Mucosa of descending colon (tissue), 3 donors: ENCODE measurements around the gene PTPRK. TPM values are rescaled to one million over a fixed set of nuclear protein-coding genes. Genes with fewer than 3 reads are reported as not detected.

Source experiments
- ATAC-seq: fragments of 200-7000 bp; cut with Tn5 transposase; one replicate; pipeline ENCODE4 v1.9.1; 2020; ENCODE audit warnings: mild to moderate bottlenecking, moderate library complexity
- DNase-seq, 3 donors: peaks; one replicate each; pipeline ENCODE4 v3.0.0-alpha.2; 2020
- H3K36me3 ChIP-seq: fragments of 200-600 bp; one replicate; pipeline ENCODE4 v1.8.0; 2021; ENCODE audit warnings: low read depth, mild to moderate bottlenecking
- H3K4me1 ChIP-seq: fragments of 200-600 bp; one replicate; pipeline ENCODE4 v1.8.0; 2021; ENCODE audit warnings: low read depth, mild to moderate bottlenecking
- H3K4me3 ChIP-seq: fragments of 200-600 bp; one replicate; pipeline ENCODE4 v1.8.0; 2021; ENCODE audit warnings: mild to moderate bottlenecking
- H3K9me3 ChIP-seq: fragments of 200-600 bp; one replicate; pipeline ENCODE4 v1.8.0; 2021; ENCODE audit warnings: mild to moderate bottlenecking
- intact Hi-C, 2 donors: fragments of 100-400 bp; cut with DNase I in 1 of 2; cut with micrococcal nuclease in 1 of 2; formaldehyde crosslinking; loops; one replicate each; pipeline versions ENCODE4 v1.11.0 to v1.11.1; 2022; cut with DNase I, micrococcal nuclease
- total RNA-seq, 3 donors: library from RNA; stranded (reverse); fragmentation: NEBNext Ultra II Directional in 2 of 3; extraction: Animal tissue kit (Norgen Biotek cat#: 25700) in 2 of 3; gene quantifications; one replicate each; pipeline versions ENCODE4 v1.2.1 to v1.2.4, GENCODE V29; 2021 to 2023
- TF ChIP-seq, protein P1 (sequence below): fragments of 200-600 bp; IDR thresholded peaks from one replicate; pipeline ENCODE4 v1.8.0; 2022; ENCODE audit warnings: antibody characterized with exemption, mild to moderate bottlenecking
- donor health status: DM: no; HTN: no; CAD: no; lungs with moderate emphysema.
- donor health status: DM: no; HTN: no; CAD: no.
- donor health status: DM: no; HTN: yes; CAD: no.

PTPRK gene
- total RNA-seq, 3 donors from 2014 or later: 75.9 to 159 (median 86.7) TPM

DNA sequence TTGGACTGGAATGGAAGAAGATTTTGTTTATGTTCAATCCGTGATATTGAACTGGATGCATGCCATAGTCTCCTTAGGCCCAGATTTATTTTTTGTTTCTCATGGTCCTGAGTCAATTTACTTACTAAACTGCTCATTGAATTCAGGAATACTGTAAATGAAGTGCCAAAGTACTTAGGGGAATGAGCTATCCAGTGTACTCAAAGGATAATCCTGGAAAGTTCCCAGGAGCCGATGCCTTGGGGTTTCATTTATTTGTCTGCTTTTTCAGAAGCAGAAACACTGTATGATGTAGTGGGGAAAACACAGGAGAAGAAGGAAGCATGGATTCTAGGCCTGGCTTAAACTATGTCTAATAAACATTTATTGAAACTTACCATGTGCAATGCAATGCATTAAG, 563.4 kb downstream of the PTPRK start:
- ATAC-seq: no peak
- no peaks in the 10 kb centered on the region for H3K4me1 ChIP-seq
- intact Hi-C loops: no loop called here
- H3K4me3 ChIP-seq: no peak overlapping the region
- DNase-seq: no peak
- H3K36me3 ChIP-seq: no peaks in the 10 kb centered on the region
- H3K9me3 ChIP-seq: no peaks in the 10 kb centered on the region
- TF ChIP-seq, protein P1, sequence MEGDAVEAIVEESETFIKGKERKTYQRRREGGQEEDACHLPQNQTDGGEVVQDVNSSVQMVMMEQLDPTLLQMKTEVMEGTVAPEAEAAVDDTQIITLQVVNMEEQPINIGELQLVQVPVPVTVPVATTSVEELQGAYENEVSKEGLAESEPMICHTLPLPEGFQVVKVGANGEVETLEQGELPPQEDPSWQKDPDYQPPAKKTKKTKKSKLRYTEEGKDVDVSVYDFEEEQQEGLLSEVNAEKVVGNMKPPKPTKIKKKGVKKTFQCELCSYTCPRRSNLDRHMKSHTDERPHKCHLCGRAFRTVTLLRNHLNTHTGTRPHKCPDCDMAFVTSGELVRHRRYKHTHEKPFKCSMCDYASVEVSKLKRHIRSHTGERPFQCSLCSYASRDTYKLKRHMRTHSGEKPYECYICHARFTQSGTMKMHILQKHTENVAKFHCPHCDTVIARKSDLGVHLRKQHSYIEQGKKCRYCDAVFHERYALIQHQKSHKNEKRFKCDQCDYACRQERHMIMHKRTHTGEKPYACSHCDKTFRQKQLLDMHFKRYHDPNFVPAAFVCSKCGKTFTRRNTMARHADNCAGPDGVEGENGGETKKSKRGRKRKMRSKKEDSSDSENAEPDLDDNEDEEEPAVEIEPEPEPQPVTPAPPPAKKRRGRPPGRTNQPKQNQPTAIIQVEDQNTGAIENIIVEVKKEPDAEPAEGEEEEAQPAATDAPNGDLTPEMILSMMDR: no peak

DNA sequence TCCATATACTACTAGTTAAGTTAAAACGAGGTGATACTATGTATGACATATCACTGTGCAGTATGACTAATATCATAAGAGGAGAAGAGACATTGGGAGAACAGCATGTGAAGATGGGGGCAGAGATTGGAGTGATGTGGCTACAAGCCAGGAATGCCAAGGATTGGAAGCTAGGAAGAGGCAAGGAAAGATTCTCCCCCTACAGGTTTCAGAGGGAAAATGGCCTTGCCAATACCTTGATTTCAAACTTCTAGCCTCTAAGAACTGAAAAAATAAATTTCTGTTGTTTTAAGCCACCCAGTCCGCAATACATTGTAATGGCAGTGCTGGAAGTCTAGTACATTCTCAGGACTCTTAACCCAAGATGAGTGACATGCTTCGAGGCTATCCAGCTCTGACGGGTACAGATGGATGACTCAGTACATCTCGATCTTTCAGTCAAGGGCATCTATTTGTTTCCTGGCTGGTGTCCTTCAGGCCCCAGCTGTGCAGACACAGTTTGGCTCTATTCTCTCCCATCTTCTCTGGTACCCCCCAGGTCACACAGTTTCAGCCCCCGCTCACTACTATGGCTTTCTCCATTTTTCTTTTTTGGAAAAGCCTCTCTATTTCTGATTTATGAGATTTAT, 564.0 kb downstream of the PTPRK start:
- intact Hi-C loops: no loop called here
- no peak for DNase-seq
- H3K36me3 ChIP-seq: no peaks in the 10 kb centered on the region
- no peak for ATAC-seq
- TF ChIP-seq, protein P1: no peak
- no peaks in the 10 kb centered on the region for H3K4me1 ChIP-seq
- no peaks in the 10 kb centered on the region for H3K9me3 ChIP-seq
- H3K4me3 ChIP-seq: no peak overlapping the region

DNA sequence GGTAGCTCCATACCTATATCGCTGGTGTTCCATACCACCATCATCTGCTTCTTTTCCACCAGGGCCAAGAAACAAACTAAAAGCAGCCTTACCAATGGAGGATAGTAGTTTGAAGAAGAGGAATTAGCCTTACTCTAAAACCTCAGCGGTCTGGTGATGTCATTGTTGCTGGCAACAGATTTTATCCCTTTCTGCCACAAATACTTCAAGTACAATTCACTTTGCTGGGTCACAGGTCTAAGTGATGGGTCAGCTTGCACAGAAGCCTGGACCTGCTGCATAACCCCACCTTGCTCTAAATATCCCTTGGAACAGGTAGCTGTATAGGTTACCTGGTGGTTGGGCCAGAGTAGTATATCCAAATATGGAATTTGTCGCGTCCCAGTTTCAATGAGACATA, 566.3 kb downstream of the PTPRK start:
- DNase-seq: no peak

DNA sequence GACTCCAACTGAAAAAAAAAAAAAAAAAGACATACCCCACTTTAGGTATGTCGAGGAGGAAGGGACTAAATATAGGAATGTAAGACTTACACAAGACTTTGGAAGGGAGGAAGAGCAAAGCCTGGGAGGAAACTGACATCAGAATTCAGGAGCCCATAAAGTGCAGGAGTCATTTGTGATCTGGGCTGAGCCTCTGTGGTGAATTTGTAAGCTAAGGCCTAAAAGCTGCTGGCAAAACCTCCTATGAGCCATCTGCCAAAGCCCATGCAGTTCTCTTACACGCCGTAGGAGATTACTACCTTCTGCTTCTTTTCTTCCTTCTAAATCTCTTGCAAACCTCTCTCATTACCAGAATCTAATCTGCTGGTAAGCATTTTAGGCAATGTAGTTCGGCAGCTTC, 567.6 kb downstream of the PTPRK start:
- TF ChIP-seq, protein P1: no peak
- no peaks in the 10 kb centered on the region for H3K4me1 ChIP-seq
- H3K9me3 ChIP-seq: no peaks in the 10 kb centered on the region
- H3K36me3 ChIP-seq: no peaks in the 10 kb centered on the region
- intact Hi-C loops: no loop called here
- no peak overlapping the region for H3K4me3 ChIP-seq
- ATAC-seq (no peak), DNase-seq (no peak)

More for the DNA sequence above, 566.3 kb downstream of the PTPRK start:
- no peaks in the 10 kb centered on the region for H3K36me3 ChIP-seq
- H3K9me3 ChIP-seq: no peaks in the 10 kb centered on the region
- intact Hi-C loops: no loop called here
- TF ChIP-seq, protein P1: no peak
- H3K4me3 ChIP-seq: no peak overlapping the region
- no peak for ATAC-seq
- no peaks in the 10 kb centered on the region for H3K4me1 ChIP-seq

DNA sequence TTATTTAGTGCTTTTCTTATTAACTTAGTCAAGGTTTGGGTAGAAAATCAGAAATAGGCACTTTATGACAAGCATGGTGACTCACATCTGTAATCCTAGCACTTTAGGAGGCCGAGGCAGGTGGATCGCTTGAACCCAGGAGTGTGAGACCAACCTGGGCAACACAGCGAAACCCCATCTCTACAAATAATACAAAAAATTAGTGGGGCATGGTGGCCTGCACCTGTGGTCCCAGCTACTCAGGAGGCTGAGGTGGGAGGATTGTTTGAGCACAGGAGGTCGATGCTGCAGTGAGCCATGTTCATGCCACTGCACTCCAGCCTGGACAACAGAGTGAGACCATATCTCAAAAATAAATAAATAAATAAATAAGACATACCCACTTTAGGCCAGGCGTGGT, 568.2 kb downstream of the PTPRK start:
- no peaks in the 10 kb centered on the region for H3K36me3 ChIP-seq
- H3K9me3 ChIP-seq: no peaks in the 10 kb centered on the region
- ATAC-seq: no peak
- TF ChIP-seq, protein P1: no peak
- no peak for DNase-seq
- intact Hi-C loops: no loop called here
- no peak overlapping the region for H3K4me3 ChIP-seq
- no peaks in the 10 kb centered on the region for H3K4me1 ChIP-seq
